WTC11 (cell line): ENCODE measurements around the gene ZNF689.

Experiments used
- CTCF ChIP-seq: fragments of 200-600 bp; IDR thresholded peaks from 2 replicates; pipeline ENCODE4 v1.8.0; 2022; ENCODE audit warnings: antibody characterized with exemption
- E2F4 ChIP-seq: sonication (generic); formaldehyde crosslinking; IDR thresholded peaks from 2 replicates; pipeline ENCODE4 v1.8.1; 2022; ENCODE audit warnings: low read depth, mild to moderate bottlenecking, moderate library complexity, missing genetic modification reagents, borderline replicate concordance
- ETV6 ChIP-seq: sonication (generic); formaldehyde crosslinking; IDR thresholded peaks from 2 replicates; pipeline ENCODE4 v1.8.1; 2022; ENCODE audit warnings: mild to moderate bottlenecking, missing genetic modification reagents
- ZBTB43 ChIP-seq: sonication (generic); formaldehyde crosslinking; IDR thresholded peaks from 2 replicates; pipeline ENCODE4 v1.8.1; 2023; ENCODE audit warnings: mild to moderate bottlenecking, missing genetic modification reagents
- ZNF281 ChIP-seq: sonication (generic); formaldehyde crosslinking; IDR thresholded peaks from 2 replicates; pipeline ENCODE4 v1.8.0; 2023; ENCODE audit warnings: mild to moderate bottlenecking, missing genetic modification reagents

- TF ChIP-seq CTCF (no peak), E2F4 (CRISPR knock-in tag) (no peak), ZBTB43 (no peak), ZNF281 (CRISPR knock-in tag) (no peak), ETV6 (CRISPR knock-in tag) (no peak)
Observed at GRCh38 chr16:30582611-30583340, 27.4 kb downstream of the ZNF689 start.
